ENCODE measurements around the gene ANKRD12.

ANKRD12 gene

DNA sequence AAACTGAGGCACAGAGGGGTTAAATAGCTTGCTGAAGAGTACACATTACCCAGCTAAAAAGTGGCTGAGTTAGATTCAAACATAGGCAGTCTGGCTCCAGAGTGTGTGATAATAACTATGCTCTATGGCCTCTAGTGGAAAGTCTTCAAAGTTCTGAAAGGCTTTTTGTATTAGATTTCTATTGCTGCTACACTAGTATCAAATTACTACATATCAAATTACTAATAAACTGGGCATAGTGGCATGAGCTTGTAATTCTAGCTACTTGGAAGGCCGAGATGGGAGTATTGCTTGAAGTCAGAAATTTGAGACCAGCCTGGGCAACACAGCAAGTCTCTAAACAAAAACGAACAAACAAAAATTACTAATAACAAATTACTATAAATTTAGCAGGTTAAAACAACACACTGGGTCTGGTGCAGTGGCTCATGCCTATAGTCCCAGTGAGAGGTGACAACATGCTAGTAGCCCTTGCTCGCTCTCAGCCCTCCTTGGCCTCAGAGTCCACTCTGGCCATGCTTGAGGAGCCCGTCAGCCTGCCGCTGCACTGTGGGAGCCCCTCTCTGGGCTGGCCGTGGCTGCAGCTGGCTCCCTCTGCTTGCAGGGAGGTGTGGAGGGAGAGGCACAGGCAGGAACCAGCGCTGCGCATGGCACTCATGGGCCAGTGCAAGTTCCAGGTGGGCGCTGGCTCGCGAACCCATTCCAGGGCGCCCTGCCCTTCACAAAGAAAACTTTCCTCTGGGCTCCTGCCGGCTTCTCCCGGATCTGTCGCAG lies 159.8 kb downstream of the ANKRD12 start:
- no peak for DNase-seq

DNA sequence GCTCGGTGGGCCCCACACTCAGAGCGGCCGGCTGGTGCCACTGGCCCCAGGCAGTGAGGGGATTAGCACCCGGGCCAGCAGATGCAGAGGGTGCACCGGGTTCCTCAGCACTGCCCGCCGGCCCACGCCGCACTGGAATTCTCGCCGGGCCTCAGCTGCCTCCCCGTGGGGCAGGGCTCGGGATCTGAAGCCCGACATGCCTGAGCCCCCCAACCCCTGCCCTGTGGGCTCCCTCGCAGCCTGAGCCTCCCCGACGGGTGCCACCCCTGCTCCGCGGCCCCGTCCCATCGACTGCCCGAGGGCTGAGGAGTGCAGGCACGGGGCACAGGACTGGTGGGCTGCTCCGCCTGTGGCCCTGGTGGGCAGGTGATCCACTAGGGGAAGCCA lies 160.4 kb downstream of the ANKRD12 start:
- DNase-seq, result no peak

DNA sequence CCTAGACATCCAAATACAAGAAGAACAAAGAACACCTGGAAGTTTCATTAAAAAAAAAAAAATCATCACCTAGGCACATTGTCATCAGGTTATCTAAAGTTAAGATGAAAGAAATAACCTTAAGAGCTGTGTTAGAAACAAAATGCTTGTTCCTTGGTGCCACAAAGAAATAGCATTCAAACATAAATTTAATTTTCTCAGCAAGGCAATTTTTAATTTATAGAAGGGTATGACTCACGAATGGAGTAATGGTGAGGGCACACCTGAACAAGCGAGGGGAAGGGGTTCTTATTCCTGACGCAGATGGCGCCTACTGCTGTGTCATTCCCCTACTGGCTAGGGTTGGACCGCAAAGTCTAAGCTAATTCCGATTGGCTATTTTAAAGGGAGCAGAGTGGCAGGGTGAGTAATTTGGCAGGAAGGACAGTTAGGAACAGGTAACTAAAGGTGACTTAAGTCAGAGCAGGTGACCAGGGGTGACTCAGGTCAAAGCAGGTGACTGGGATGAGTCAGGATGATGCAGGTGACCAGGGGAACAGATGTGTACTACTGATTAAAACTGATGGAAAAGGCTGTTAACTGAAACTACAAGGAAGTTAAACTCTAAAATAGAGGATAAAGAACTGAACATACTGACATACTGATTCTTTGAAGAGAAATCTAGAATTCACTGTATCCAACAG lies 167.9 kb downstream of the ANKRD12 start:
- no peak for DNase-seq

- no peak for DNase-seq
These were observed 182.8 kb downstream of the ANKRD12 start for GRCh38 chr18:9319333-9319732.

GRCh38 chr18:9321017-9321452 lies 184.5 kb downstream of the ANKRD12 start:
- no peak for DNase-seq

GRCh38 chr18:9321736-9322135 lies 185.2 kb downstream of the ANKRD12 start:
- DNase-seq, result no peak

DNA sequence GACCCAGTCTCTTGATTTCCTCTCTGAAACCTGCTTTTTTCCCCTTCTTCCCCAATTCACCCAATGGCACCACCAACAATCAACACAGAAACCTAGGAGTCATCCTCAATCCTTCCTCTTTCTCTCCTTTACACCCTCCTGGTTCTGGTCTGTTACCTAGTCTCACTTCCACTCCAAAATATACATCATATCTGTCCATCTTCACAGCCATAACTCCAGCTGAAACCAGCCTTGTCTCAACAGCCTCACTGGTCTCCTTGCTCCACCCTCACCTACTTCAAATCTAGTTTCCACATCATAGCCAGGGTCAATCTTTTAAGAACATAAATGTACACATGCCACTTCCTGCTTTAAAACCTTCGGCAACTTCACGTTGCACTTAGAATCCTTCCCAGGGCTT lies 186.2 kb downstream of the ANKRD12 start:
- DNase-seq, result no peak

GRCh38 chr18:9323750-9324445 lies 187.3 kb downstream of the ANKRD12 start:
- no peak for DNase-seq

GRCh38 chr18:9325716-9326115 lies 189.1 kb downstream of the ANKRD12 start:
- DNase-seq, result no peak

GRCh38 chr18:9328776-9329175 lies 192.2 kb downstream of the ANKRD12 start:
- DNase-seq, result no peak

DNA sequence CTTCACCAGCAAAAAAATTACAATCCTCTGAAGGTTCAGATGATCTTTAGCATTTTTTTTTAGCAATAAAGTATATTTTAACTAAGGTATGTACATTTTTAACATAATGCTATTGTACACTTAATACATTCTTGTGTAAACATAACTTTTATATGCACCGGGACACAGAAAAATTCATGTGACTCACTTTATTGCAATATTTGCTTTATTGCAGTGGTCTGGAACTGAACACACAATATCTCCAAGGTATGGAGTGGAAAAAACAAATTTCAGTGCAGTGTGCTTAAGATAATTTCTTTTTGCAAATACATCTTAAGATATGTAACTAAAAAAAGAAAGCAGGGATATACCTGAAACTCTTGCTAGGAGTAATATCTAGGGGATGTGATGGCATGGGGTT lies 192.9 kb downstream of the ANKRD12 start:
- no peak for DNase-seq

GRCh38 chr18:9330419-9330818 lies 193.8 kb downstream of the ANKRD12 start:
- no peak for DNase-seq

DNA sequence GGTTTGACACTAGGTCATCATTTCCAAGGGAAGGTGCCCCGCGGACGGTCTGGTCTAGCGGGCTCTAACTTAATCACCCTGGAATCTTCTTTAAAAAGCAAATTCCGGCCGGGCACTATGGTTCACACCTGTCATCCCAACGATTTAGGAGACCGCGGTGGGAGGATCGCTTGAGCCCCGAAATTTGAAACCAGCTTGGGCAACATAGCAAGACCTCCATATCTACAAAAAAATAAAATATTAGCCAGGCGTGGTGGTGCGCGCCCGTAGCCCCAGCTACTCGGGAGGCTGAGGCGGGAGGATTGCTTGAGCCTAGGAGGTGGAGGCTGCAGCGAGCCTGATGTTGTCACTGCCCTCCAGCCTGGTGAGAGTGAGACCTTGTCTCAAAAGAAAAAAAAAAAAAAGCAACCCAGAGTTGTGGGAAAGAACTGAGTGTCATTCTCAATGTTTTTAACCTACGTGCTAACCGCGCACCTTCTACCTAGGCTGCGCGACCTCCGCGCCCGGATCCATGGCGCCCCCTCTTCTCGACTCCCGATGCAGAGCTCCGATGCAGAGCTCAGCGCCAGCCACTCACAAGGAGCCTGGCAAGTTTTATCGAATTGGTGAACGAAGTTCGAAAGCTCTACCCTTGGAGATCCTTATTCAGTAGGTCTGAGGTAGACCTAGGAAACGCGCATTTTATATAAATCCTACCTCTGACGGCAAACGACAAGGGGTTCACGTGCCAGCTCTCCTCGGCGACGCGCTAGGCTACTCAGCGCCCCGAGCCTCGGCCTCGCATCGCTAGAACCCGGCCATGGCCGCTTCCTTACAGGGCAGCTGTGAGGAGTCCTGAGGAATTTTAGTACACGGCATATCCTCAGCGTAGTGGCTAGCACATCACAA lies 197.1 kb downstream of the ANKRD12 start:
- no peak for DNase-seq

GRCh38 chr18:9334329-9334972 lies 197.9 kb downstream of the ANKRD12 start, which contains the start of gene TWSG1:
Gene TWSG1 (plus strand): TSS chr18:9334773. CDS start chr18:9337230, 2,457 bp downstream.
- DNase-seq, result peak; percentile 90

- no peak for DNase-seq
These were observed 198.6 kb downstream of the ANKRD12 start for GRCh38 chr18:9334973-9335696.

Data from NCI-H1436 (cell line).